ENCODE measurements around the gene TACC2.
"Not testable (repeated sequence)": the region's sequence is repeated elsewhere in the genome, so short reads cannot be mapped to it uniquely, and the experiment has no call there.

The TACC2 gene

GRCh38 chr10:121984463-121984862 lies 4.5 kb upstream of the TACC2 start:
- no peak for DNase-seq (ENCODE audit: low read depth in 2 of 2)

GRCh38 chr10:121990015-121990677 lies 1.2 kb downstream of the TACC2 start:
- no peak for DNase-seq (ENCODE audit: low read depth in 2 of 2)

DNA sequence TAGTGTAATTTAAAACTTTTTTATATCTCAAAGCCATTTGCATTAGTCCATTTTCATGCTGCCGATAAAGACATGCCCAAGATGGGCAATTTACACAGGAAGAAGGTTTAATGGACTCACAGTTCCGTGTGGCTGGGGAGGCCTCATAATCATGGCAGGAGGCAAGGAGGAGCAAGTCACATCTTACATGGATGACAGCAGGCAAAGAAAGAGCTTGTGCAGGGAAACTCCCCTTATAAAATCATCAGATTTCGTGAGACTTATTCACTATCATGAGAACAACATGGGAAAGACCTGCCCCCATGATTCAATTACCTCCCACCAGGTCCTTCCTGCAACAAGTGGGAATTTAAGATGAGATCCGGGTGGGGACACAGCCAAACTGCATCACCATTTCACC lies 2.8 kb downstream of the TACC2 start:
- not testable (repeated sequence) for DNase-seq (ENCODE audit: low read depth in 2 of 2)

DNA sequence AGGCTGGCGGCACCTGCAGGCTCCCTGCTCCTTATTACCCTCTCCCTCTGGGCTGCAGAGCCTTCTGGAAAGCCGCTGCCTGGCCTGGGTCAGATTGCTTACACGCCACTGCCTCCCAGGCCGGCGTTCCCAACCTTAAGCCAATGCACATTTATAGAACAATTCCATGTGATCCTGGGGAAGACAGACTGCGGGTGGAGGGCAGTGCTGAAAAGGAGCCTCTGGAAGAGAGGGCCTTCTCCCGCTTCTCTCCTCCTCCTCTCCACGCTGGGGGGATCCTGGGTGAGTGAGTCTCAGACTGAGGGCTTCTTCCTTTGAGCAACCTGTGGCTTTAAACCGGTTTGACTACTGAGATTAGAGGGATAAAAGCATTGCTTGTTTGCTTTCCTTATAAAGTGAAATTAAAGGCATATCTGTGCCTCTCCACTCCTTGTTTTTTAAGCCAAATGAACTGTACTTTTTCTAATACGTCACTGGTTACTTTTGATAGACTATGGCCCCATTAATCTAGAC lies 5.5 kb downstream of the TACC2 start:
- no peak for DNase-seq (ENCODE audit: low read depth in 2 of 2)

GRCh38 chr10:121998462-121998861 lies 9.5 kb downstream of the TACC2 start:
- DNase-seq (ENCODE audit: low read depth in 2 of 2): no peak

GRCh38 chr10:121999301-121999700 lies 10.3 kb downstream of the TACC2 start:
- no peak for DNase-seq (ENCODE audit: low read depth in 2 of 2)

GRCh38 chr10:122001698-122002097 lies 12.7 kb downstream of the TACC2 start:
- no peak for DNase-seq (ENCODE audit: low read depth in 2 of 2)

- DNase-seq (ENCODE audit: low read depth in 2 of 2): no peak
Measured at GRCh38 chr10:122007415-122007814, 18.5 kb downstream of the TACC2 start.

GRCh38 chr10:122010405-122011050 lies 21.6 kb downstream of the TACC2 start:
- DNase-seq (ENCODE audit: low read depth in 2 of 2): no peak

DNA sequence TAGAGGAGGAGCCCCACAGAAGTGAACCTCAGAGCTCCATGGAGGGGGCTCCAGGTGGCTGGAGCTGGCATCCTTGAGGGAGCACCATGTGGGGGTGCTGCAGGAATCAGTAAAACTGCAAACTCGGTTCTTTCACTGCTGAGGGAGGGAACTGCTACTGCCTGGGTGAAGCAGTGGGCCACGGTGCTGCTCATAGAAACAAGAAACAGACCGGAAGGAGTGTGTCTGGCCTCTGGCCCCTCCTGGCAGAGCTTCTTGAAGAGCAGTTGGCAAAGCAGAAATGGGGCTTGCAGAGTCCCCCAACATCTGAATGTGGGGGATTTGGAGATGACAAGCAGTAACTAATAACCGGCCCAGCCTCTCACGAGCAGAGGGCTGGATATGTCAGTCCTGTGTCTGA lies 23.8 kb downstream of the TACC2 start:
- DNase-seq (ENCODE audit: low read depth in 2 of 2): no peak

DNA sequence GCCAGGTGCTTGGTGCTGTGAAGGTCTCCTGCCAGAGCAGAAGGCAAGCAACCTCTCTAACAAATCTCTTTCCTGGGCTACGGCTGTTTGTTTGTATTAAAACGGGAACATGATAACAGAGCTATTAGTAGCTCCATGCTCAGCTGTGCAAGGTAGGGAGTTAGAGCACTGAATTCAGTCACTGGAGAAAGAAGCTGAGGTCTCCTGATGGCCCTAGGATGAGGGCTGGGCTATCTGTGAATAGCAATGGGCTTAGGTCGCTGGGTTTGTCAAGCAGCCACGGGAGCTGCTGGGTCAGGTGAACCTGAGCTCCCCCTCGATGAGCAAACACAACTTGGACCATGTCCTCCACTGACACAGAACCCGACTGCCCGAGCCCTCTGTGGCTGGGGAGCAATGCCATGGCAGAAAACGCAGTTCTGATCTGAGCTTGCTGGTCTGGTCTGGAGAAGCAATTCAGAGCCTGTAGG lies 24.4 kb downstream of the TACC2 start:
- no peak for DNase-seq (ENCODE audit: low read depth in 2 of 2)

DNA sequence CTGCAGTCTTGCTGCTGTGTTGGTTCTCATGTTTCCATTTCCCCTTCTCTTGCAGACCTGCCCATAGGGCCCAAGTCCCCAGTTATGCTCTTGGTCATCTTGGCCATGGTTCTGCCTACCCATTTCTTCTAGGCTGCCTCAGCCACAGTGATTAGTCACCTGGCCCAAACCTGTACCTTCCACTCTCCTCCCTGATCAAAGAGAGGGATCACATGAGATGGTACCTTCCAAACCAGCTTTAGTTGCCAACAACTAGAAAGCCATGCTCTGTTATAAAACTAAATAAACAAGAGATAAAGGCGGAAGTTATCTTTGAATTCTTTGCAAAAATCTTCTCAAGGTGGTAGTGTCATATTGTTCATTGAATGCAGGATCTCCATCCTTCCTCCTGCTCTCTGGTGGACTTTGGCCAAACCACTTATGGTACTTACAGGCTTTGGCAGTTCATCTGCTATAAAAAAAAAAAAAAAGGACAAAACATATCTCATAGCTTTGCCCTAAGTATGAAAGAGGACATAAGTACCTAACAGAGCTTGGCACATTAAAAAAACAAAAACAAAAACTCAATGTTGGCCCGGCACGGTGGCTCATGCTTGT lies 25.8 kb downstream of the TACC2 start:
- no peak for DNase-seq (ENCODE audit: low read depth in 2 of 2)

DNA sequence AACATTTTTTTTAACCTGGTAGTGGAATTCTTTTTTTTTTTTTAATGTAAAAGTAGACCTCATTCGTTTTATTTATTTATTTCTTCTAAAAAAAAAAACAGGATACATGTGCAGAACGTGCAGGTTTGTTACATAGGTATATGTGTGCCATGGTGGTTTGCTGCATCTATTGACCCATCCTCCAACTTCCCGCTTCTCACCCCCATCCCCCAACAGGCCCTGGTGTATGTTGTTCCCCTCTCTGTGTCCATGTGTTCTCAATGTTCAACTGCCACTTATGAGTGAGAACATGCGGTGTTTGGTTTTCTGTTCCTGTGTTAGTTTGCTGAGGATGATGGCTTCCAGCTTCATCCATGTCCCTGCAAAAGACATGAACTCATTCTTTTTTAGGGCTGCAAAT lies 29.0 kb downstream of the TACC2 start:
- not testable (repeated sequence) for DNase-seq (ENCODE audit: low read depth in 2 of 2)

DNA sequence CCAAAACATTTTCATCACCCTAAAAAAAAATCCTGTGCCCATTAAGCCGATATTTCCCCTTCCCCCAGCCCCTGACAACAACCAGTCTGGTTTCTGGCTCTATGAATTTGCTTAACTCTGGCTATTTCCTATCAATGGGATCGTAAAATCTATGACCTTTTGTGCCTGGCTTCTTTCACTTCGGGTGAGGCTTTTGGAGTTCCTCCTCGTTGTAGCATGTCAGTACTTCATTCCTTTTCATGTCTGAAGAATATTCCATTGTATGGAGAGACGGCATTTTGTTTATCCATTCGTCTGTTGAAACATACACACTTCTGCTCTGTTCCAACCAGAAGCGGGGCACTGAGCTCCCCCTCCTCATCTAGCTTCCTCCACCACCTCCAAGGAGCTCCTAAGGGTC lies 29.5 kb downstream of the TACC2 start:
- no peak for DNase-seq (ENCODE audit: low read depth in 2 of 2)

DNA sequence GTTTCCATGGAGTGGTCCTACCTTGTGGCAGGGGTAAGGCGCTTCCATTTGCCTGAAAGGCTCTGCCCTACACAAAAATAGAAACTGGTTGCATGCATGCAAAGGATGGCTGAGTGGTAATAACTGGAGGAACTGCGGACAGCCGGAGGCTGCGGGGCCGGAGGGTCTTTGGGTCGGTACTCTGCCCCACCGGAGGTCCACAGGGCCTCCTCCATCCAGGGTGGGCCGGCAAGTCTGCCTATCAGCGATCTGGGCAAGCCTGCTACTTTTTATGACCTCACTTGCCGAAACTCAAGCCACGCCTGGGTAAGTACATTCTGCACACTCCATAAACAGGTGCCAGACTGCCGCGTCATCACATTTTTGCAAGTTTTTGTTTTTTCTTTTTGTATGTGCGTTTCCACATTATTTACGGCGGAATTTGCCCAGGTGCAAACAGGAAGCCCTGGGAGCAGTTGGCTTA lies 30.0 kb downstream of the TACC2 start:
- no peak for DNase-seq (ENCODE audit: low read depth in 2 of 2)

GRCh38 chr10:122019414-122019975 lies 30.5 kb downstream of the TACC2 start:
- no peak for DNase-seq (ENCODE audit: low read depth in 2 of 2)

GRCh38 chr10:122020226-122020625 lies 31.3 kb downstream of the TACC2 start:
- no peak for DNase-seq (ENCODE audit: low read depth in 2 of 2)

GRCh38 chr10:122021379-122021778 lies 32.4 kb downstream of the TACC2 start:
- DNase-seq (ENCODE audit: low read depth in 2 of 2): no peak

DNA sequence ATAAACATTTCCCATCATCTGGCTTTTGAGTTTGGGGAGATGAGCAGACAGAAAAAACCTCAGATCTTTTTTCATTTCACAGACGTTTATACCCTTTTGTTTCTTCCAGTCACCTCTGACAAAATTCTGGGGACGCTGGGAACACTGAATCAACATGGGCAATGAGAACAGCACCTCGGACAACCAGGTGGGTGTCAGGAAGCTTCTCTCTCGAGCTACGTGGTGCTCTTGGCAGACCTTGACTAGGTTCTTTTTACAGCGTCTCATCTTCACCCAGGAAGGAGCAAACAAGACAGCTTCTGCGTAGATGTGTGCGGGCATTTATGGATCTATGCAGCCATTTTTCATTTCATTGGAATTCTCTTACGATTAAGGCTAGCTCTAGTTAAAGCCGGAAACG lies 32.9 kb downstream of the TACC2 start:
- no peak for DNase-seq (ENCODE audit: low read depth in 2 of 2)

GRCh38 chr10:122022276-122022675 lies 33.3 kb downstream of the TACC2 start:
- no peak for DNase-seq (ENCODE audit: low read depth in 2 of 2)

DNA sequence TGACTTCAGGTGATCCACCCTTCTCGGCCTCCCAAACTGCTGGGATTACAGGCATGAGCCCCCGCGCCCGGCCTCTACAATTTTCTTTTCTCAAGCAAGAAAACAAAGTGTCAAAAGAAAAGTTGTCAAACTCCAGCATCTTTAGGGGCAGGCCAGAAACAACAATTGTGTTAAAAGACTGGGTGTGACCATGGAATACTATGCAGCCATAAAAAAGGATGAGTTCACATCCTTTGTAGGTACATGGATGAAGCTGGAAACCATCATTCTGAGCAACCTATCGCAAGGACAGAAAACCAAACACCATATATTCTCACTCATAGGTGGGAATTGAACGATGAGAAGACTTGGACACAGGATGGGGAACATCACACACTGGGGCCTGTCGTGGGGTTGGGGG lies 34.3 kb downstream of the TACC2 start:
- not testable (repeated sequence) for DNase-seq (ENCODE audit: low read depth in 2 of 2)

- no peak for DNase-seq (ENCODE audit: low read depth in 2 of 2)
Measured at GRCh38 chr10:122029499-122030199, 40.7 kb downstream of the TACC2 start.

Data from stimulated activated CD8-positive, alpha-beta memory T cell treated with anti-CD3 and anti-CD28 coated beads, Interleukin-7, amount 100 ng/mL, for 4 hours (primary cell).